ENCODE measurements around the gene FAM131C.
A peak's percentile ranks its signal among the peaks of the same experiment; 100 is the strongest.
"Not testable (repeated sequence)": the region's sequence is repeated elsewhere in the genome, so short reads cannot be mapped to it uniquely, and the experiment has no call there.

FAM131C gene

GRCh38 chr1:16032388-16033102, 40.9 kb downstream of the FAM131C start:
- peak; percentile 85 for DNase-seq

GRCh38 chr1:16031551-16031950, 41.9 kb downstream of the FAM131C start:
- DNase-seq, result no peak

GRCh38 chr1:16029288-16029687, 44.2 kb downstream of the FAM131C start:
- DNase-seq, result no peak

GRCh38 chr1:16029003-16029268, 44.5 kb downstream of the FAM131C start:
- not testable (repeated sequence) for DNase-seq

- DNase-seq, result no peak
Measured at GRCh38 chr1:16028237-16029002, 45.0 kb downstream of the FAM131C start.

- DNase-seq, result no peak
Measured at GRCh38 chr1:16026723-16027484, 46.5 kb downstream of the FAM131C start.

GRCh38 chr1:16026302-16026701, 47.1 kb downstream of the FAM131C start:
- not testable (repeated sequence) for DNase-seq

- DNase-seq, result no peak
Measured at GRCh38 chr1:16023050-16023653, 50.3 kb downstream of the FAM131C start.

GRCh38 chr1:16022393-16022792, 51.1 kb downstream of the FAM131C start:
- DNase-seq, result no peak

- DNase-seq, result no peak
Measured at GRCh38 chr1:16021681-16022080, 51.8 kb downstream of the FAM131C start, which contains the start of gene CLCNKA. Gene CLCNKA (plus strand): TSS chr1:16022036. CDS start chr1:16022620, 584 bp downstream.

- not testable (repeated sequence) for DNase-seq
Measured at GRCh38 chr1:16020878-16021277, 52.6 kb downstream of the FAM131C start.

- no peak for DNase-seq
Measured at GRCh38 chr1:16020325-16020724, 53.1 kb downstream of the FAM131C start.

GRCh38 chr1:16019644-16020277, 53.7 kb downstream of the FAM131C start:
- DNase-seq, result no peak

GRCh38 chr1:16018749-16019643, 54.5 kb downstream of the FAM131C start:
- no peak for DNase-seq

GRCh38 chr1:16018308-16018707, 55.1 kb downstream of the FAM131C start:
- DNase-seq, result no peak

- DNase-seq, result peak; percentile 87
Measured at GRCh38 chr1:16017461-16018303, 55.8 kb downstream of the FAM131C start, which contains the start of gene HSPB7. Gene HSPB7 (minus strand): TSS chr1:16018043. CDS start chr1:16017963, 80 bp downstream.

- DNase-seq, result no peak
Measured at GRCh38 chr1:16017076-16017460, 56.4 kb downstream of the FAM131C start.

- no peak for DNase-seq
Measured at GRCh38 chr1:16015960-16016901, 57.2 kb downstream of the FAM131C start.

- DNase-seq, result no peak
Measured at GRCh38 chr1:16015491-16015890, 58.0 kb downstream of the FAM131C start.

Measured in right forelimb (tissue), 1 donor.